ENCODE measurements around the gene SYT1. TPM values are rescaled to one million over a fixed set of nuclear protein-coding genes. Genes with fewer than 3 reads are reported as not detected.

SYT1 gene
- total RNA-seq, 1 experiment from 2014 or later: 44.9 TPM

DNA sequence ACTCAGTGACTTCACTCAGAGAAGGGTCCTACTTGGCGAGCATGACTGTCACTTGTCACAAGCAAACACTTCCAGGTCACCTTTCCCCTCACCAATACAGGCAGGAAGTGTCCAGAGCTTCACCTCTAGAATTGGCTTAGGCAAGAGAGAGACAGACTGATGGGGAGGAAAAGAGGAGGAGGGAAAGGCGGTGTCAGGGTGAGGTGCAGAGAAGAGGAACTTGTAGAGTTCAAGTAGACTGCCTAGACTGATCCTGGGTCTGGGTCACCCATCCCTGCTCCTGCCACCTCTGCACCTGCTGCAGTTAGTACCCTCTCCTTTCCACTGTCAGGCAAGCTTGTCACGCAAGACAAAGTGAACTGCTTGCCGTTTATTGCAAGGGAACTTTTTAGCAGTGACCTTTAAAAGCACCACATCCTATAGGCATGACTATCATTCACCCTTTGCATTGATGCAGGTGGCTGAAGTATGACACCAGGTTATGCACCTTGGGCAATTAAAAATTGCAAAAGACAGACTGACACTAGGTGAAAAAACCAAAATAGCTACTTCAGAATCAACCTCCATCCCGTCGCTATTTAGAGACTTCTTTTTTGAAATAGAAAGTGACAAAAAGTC lies 292.4 kb downstream of the SYT1 start (continued):
- no peak for TF ChIP-seq EZH2phosphoT487 (IDR thresholded peaks at IDR 0.05; ENCODE audit: borderline replicate concordance)

- H3K36me3 ChIP-seq (ENCODE audit: control insufficient read depth in 1 of 2, insufficient read depth in 2 of 2, low read length in 2 of 2): no peaks in the 10 kb centered on the region
- H4K20me1 ChIP-seq (ENCODE audit: insufficient read depth): 0 out of 2 replicates have a peak, but pooled peaks cover 2% of the 10 kb centered on the region
- no peaks in the 10 kb centered on the region for H3K4me1 ChIP-seq (ENCODE audit: control insufficient read depth in 1 of 2, insufficient read depth in 2 of 2, low read length in 2 of 2)
- no peaks in the 10 kb centered on the region for H3K9me2 ChIP-seq (ENCODE audit: insufficient read depth)
- POLR2A ChIA-PET: no interaction called here
- H2AFZ ChIP-seq (ENCODE audit: low read depth, low read length, poor library complexity, severe bottlenecking): no peak overlapping the region
- DNase-seq (ENCODE audit: low read depth, low spot score) (no peak), ATAC-seq (no peak)
- H3K9me3 ChIP-seq (ENCODE audit: control insufficient read depth in 1 of 2, insufficient read depth in 1 of 2, low read depth in 1 of 2, low read length in 2 of 2): no peaks in the 10 kb centered on the region
- CTCF ChIA-PET: no interaction called here
- intact Hi-C loops (cut with micrococcal nuclease): loop anchor here (10.0 kb wide), 1 partner anchor 1017 kb away; no protein-coding TSS in a partner anchor
- no peak overlapping the region for H3K27ac ChIP-seq (ENCODE audit: low read depth, low read length)
- no TSS peak for BruUV-seq (replicated peaks)
- H3K4me2 ChIP-seq (ENCODE audit: low read length): no peak overlapping the region
- RAD21 ChIA-PET (ENCODE audit: low non-redundant PET in 1 of 2, low total read pairs in 2 of 2, uncharacterized antibody in 2 of 2, unreplicated experiment in 2 of 2): no interaction called here
- no peak overlapping the region for H3K9ac ChIP-seq (ENCODE audit: low read length)
- H3K79me2 ChIP-seq (ENCODE audit: insufficient read depth, low read length): no peaks in the 10 kb centered on the region
- H3K27me3 ChIP-seq (ENCODE audit: insufficient read depth, low read length): no peaks in the 10 kb centered on the region
- no peak overlapping the region for H3K4me3 ChIP-seq (replicated peaks in 1 of 2; ENCODE audit: low read depth in 1 of 2, low read length in 2 of 2)
- no peak for TF ChIP-seq ZNF274 (IDR thresholded peaks at IDR 0.05; ENCODE audit: low read depth, low read length)
- TF ChIP-seq CEBPB (IDR thresholded peaks at IDR 0.05; ENCODE audit: low read depth): no peak
- TF ChIP-seq RAD21 (IDR thresholded peaks at IDR 0.05; ENCODE audit: low read depth): no peak
- no peak for TF ChIP-seq POLR2AphosphoS5 (IDR thresholded peaks at IDR 0.05; ENCODE audit: low read depth, low read length)
- no peak for TF ChIP-seq REST (IDR thresholded peaks at IDR 0.05; ENCODE audit: low read depth)
- no peak for TF ChIP-seq SP1 (IDR thresholded peaks at IDR 0.05; ENCODE audit: low read depth)
- no peak for TF ChIP-seq SIN3A (IDR thresholded peaks at IDR 0.05; ENCODE audit: low read depth)
- TF ChIP-seq ZFX (IDR thresholded peaks at IDR 0.05): no peak
- TF ChIP-seq TCF7L2 (IDR thresholded peaks at IDR 0.05; ENCODE audit: borderline replicate concordance, extremely low read depth, insufficient read depth, insufficient read length): no peak
- TF ChIP-seq YY1 (IDR thresholded peaks at IDR 0.05; ENCODE audit: extremely low read depth, insufficient replicate concordance, low read depth, low read length): no peak
- TF ChIP-seq EZH2phosphoT487 (IDR thresholded peaks at IDR 0.05; ENCODE audit: borderline replicate concordance): no peak
- no peak for TF ChIP-seq SRF (IDR thresholded peaks at IDR 0.05; ENCODE audit: low read depth)
- no peak for TF ChIP-seq JUND (IDR thresholded peaks at IDR 0.05)
- TF ChIP-seq EZH2 (IDR thresholded peaks at IDR 0.05): no peak
- TF ChIP-seq POLR2A (IDR thresholded peaks at IDR 0.05; ENCODE audit: borderline replicate concordance, extremely low read depth, insufficient read depth, insufficient read length): no peak
- TF ChIP-seq CBX3 (IDR thresholded peaks at IDR 0.05; ENCODE audit: low read depth): no peak
- TF ChIP-seq, protein P1, sequence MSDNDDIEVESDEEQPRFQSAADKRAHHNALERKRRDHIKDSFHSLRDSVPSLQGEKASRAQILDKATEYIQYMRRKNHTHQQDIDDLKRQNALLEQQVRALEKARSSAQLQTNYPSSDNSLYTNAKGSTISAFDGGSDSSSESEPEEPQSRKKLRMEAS (IDR thresholded peaks at IDR 0.05): no peak
- TF ChIP-seq ATF3 (IDR thresholded peaks at IDR 0.05): no peak
- TF ChIP-seq CTCF (IDR thresholded peaks at IDR 0.05 in 2 of 3, conservative IDR thresholded peaks at IDR 0.05 in 1 of 3; ENCODE audit: borderline replicate concordance in 1 of 3, insufficient read depth in 1 of 3, low read depth in 2 of 3, low read length in 2 of 3): no peak
Measured at GRCh38 chr12:79161249-79161934, 296.8 kb downstream of the SYT1 start.

Data from HCT116 (cell line).